H1 (cell line): ENCODE results near the gene MIS18A. TPM values are rescaled to one million over a fixed set of nuclear protein-coding genes. Genes with fewer than 3 reads are reported as not detected.

Source experiments
- CTCF ChIA-PET: fragments of 300-600 bp; sonication (Branson Sonifier 250); formaldehyde crosslinking; loops from one replicate; lab custom pipeline; 2021; ENCODE audit not compliant: partially characterized antibody; lab: Charles Lee
- POLR2A ChIA-PET: fragments of 300-600 bp; sonication (Branson Sonifier 250); formaldehyde crosslinking; loops from one replicate; lab custom pipeline; 2021; ENCODE audit warnings: inconsistent platforms; ENCODE audit not compliant: partially characterized antibody; lab: Charles Lee
- DNase-seq, 2 experiments: peaks; one replicate each; pipeline versions ENCODE4 v3.0.0 to v3.0.0-alpha.2; 2010 to 2022; ENCODE audit warnings: low spot score in 2 of 2, low read depth in 1 of 2, mixed read lengths in 1 of 2
- FAIRE-seq: peaks from 2 replicates; lab custom pipeline; 2011; peaks lifted over from hg19 to GRCh38; lab: Jason Lieb, UNC
- H2AFZ ChIP-seq: 2 replicates; pipeline ENCODE4 v1.8.1; 2012; ENCODE audit warnings: low read length, inconsistent platforms
- H2AK5ac ChIP-seq: 2 replicates; pipeline ENCODE4 v1.6.1; 2013; ENCODE audit warnings: low read depth, low read length
- H2BK120ac ChIP-seq: replicated peaks from 2 replicates; pipeline ENCODE3; 2013; ENCODE audit warnings: low read depth, low read length, inconsistent platforms
- H2BK12ac ChIP-seq: 2 replicates; pipeline ENCODE4 v1.6.1; 2013; ENCODE audit warnings: low read depth, low read length
- H2BK15ac ChIP-seq: 2 replicates; pipeline ENCODE4 v1.6.1; 2013; ENCODE audit warnings: low read length
- H2BK20ac ChIP-seq: 2 replicates; pipeline ENCODE4 v1.6.1; 2013; ENCODE audit warnings: low read length
- H2BK5ac ChIP-seq: 2 replicates; pipeline ENCODE4 v1.6.1; 2013; ENCODE audit warnings: low read depth, low read length
- H3K14ac ChIP-seq: 2 replicates; pipeline ENCODE4 v1.6.1; 2013; ENCODE audit warnings: inconsistent platforms; ENCODE audit not compliant: insufficient read length
- H3K18ac ChIP-seq: 2 replicates; pipeline ENCODE4 v1.6.1; 2013; ENCODE audit warnings: low read length; ENCODE audit errors: extremely low read depth
- H3K23ac ChIP-seq: 2 replicates; pipeline ENCODE4 v1.6.1; 2013; ENCODE audit warnings: inconsistent platforms; ENCODE audit not compliant: insufficient read length
- H3K23me2 ChIP-seq: 2 replicates; pipeline ENCODE4 v1.6.1; 2013; ENCODE audit warnings: low read depth, low read length
- H3K27ac ChIP-seq: 2 replicates; pipeline ENCODE4 v1.6.1; 2011; ENCODE audit warnings: low read depth, low read length, inconsistent platforms
- H3K27me3 ChIP-seq, 4 experiments: replicated peaks in 1 of 4; 1 replicate in 1 of 4; 2 replicates in 3 of 4; pipeline versions ENCODE4 v1.6.1 to v1.8.1; 2011 to 2013; ENCODE audit warnings: low read length in 3 of 4, mild to moderate bottlenecking in 3 of 4, inconsistent platforms in 2 of 4, mixed read lengths in 2 of 4, moderate library complexity in 1 of 4; ENCODE audit not compliant: control insufficient read depth in 3 of 4, insufficient read depth in 3 of 4; ENCODE audit errors: extremely low read depth in 1 of 4
- H3K36me3 ChIP-seq, 4 experiments: 2 replicates each; pipeline versions ENCODE4 v1.6.1 to v1.8.1; 2011 to 2013; ENCODE audit warnings: mild to moderate bottlenecking in 4 of 4, low read length in 3 of 4, moderate library complexity in 2 of 4, control low read depth in 1 of 4, inconsistent platforms in 1 of 4; ENCODE audit not compliant: insufficient read depth in 4 of 4, control insufficient read depth in 2 of 4
- H3K4ac ChIP-seq: replicated peaks from 2 replicates; pipeline ENCODE3; 2013; ENCODE audit warnings: low read length, low read depth, mixed read lengths, inconsistent platforms; ENCODE audit not compliant: insufficient read length
- H3K4me1 ChIP-seq, 4 experiments: replicated peaks in 1 of 4; 1 replicate in 1 of 4; 2 replicates in 3 of 4; pipeline versions ENCODE4 v1.6.1 to v1.8.1; 2011 to 2013; ENCODE audit warnings: low read length in 3 of 4, inconsistent platforms in 2 of 4, mixed read lengths in 1 of 4; ENCODE audit not compliant: insufficient read depth in 4 of 4, control insufficient read depth in 3 of 4
- H3K4me2 ChIP-seq, 2 experiments: 2 replicates each; pipeline versions ENCODE4 v1.6.1 to v1.8.1; 2011 to 2013; ENCODE audit warnings: low read depth in 2 of 2, low read length in 2 of 2, control low read depth in 1 of 2, inconsistent platforms in 1 of 2, mild to moderate bottlenecking in 1 of 2; ENCODE audit not compliant: insufficient read depth in 1 of 2
- H3K4me3 ChIP-seq, 4 experiments: fragments of 200-600, 300-600 bp in 1 of 4; sonication (generic), shearing (Covaris generic), sonication (Bioruptor Twin) in 1 of 4; 2 replicates each; pipeline versions ENCODE4 v1.5.1 to v1.8.1; 2011 to 2016; ENCODE audit warnings: low read length in 4 of 4, low read depth in 3 of 4, control low read depth in 2 of 4, inconsistent platforms in 2 of 4, mild to moderate bottlenecking in 2 of 4, mixed read lengths in 1 of 4, moderate library complexity in 1 of 4; ENCODE audit not compliant: insufficient read depth in 2 of 4; ENCODE audit errors: extremely low read depth in 1 of 4
- H3K56ac ChIP-seq: replicated peaks from 2 replicates; pipeline ENCODE3; 2013; ENCODE audit warnings: low read depth, mild to moderate bottlenecking, mixed read lengths, low read length, inconsistent platforms; ENCODE audit not compliant: insufficient read length
- H3K79me1 ChIP-seq: 2 replicates; pipeline ENCODE4 v1.6.1; 2013; ENCODE audit warnings: low read depth, low read length, control low read depth
- H3K79me2 ChIP-seq, 2 experiments: 2 replicates each; pipeline versions ENCODE4 v1.6.1 to v1.8.1; 2012 to 2013; ENCODE audit warnings: low read length in 2 of 2, mild to moderate bottlenecking in 2 of 2, inconsistent platforms in 1 of 2; ENCODE audit not compliant: insufficient read depth in 2 of 2, control insufficient read depth in 1 of 2
- H3K9ac ChIP-seq, 4 experiments: replicated peaks in 1 of 4; 1 replicate in 1 of 4; 2 replicates in 3 of 4; pipeline versions ENCODE4 v1.6.1 to v1.8.1; 2011 to 2013; ENCODE audit warnings: low read depth in 3 of 4, low read length in 3 of 4, control low read depth in 2 of 4, mild to moderate bottlenecking in 2 of 4, moderate library complexity in 2 of 4, inconsistent platforms in 1 of 4; ENCODE audit errors: extremely low read depth in 1 of 4
- H3K9me3 ChIP-seq, 2 experiments: 2 replicates each; pipeline versions ENCODE4 v1.6.1 to v1.8.1; 2012 to 2013; ENCODE audit warnings: mild to moderate bottlenecking in 2 of 2, moderate library complexity in 2 of 2, control low read depth in 1 of 2, inconsistent platforms in 1 of 2, low read depth in 1 of 2, low read length in 1 of 2, mixed read lengths in 1 of 2; ENCODE audit not compliant: insufficient read depth in 2 of 2
- H4K20me1 ChIP-seq, 2 experiments: replicated peaks in 1 of 2; 2 replicates each; pipeline versions ENCODE3 to v1.8.1; 2011 to 2013; ENCODE audit warnings: inconsistent platforms in 2 of 2, low read length in 2 of 2, mild to moderate bottlenecking in 1 of 2; ENCODE audit not compliant: insufficient read depth in 2 of 2, control insufficient read depth in 1 of 2
- H4K5ac ChIP-seq: 2 replicates; pipeline ENCODE4 v1.6.1; 2013; ENCODE audit warnings: low read length, low read depth, mixed read lengths, inconsistent platforms; ENCODE audit not compliant: insufficient read length
- H4K8ac ChIP-seq: 2 replicates; pipeline ENCODE4 v1.8.0; 2013; ENCODE audit warnings: mild to moderate bottlenecking, moderate library complexity, low read length, inconsistent platforms; ENCODE audit not compliant: insufficient read depth; ENCODE audit errors: extremely low read depth
- H4K91ac ChIP-seq: replicated peaks from 2 replicates; pipeline ENCODE3; 2013; ENCODE audit warnings: low read length, mixed read lengths, inconsistent platforms; ENCODE audit not compliant: insufficient read length
- BACH1 ChIP-seq: IDR thresholded peaks from 2 replicates; pipeline ENCODE4 v1.6.1; 2012; ENCODE audit warnings: low read length, improper control_type of control experiment
- BRCA1 ChIP-seq: IDR thresholded peaks from 2 replicates; pipeline ENCODE4 v1.6.1; 2012; ENCODE audit warnings: low read depth, low read length, improper control_type of control experiment
- CHD1 ChIP-seq: IDR thresholded peaks from 2 replicates; pipeline ENCODE4 v1.6.1; 2012; ENCODE audit warnings: low read depth, low read length, improper control_type of control experiment
- KDM4A ChIP-seq: IDR thresholded peaks from one replicate; pipeline ENCODE4 v1.7.1; 2012; ENCODE audit warnings: low read depth, mild to moderate bottlenecking, moderate library complexity, low read length, inconsistent platforms; ENCODE audit not compliant: severe bottlenecking
- NANOG ChIP-seq: IDR thresholded peaks from 2 replicates; pipeline ENCODE4 v1.6.1; 2011; ENCODE audit warnings: low read length, low read depth, mild to moderate bottlenecking, inconsistent platforms; ENCODE audit not compliant: insufficient read depth, poor library complexity, severe bottlenecking
- RBBP5 ChIP-seq: IDR thresholded peaks from 2 replicates; pipeline ENCODE4 v1.7.1; 2012; ENCODE audit warnings: low read depth, mild to moderate bottlenecking, inconsistent platforms, low read length, moderate library complexity, borderline replicate concordance
- SAP30 ChIP-seq: fragments of 300-600 bp; sonication (generic); IDR thresholded peaks from 2 replicates; pipeline ENCODE4 v1.7.1; 2012; ENCODE audit warnings: low read length, moderate library complexity, mild to moderate bottlenecking, inconsistent platforms; ENCODE audit not compliant: insufficient read depth, insufficient replicate concordance
- SIN3A ChIP-seq, 2 experiments: IDR thresholded peaks in 1 of 2; conservative IDR thresholded peaks in 1 of 2; 2 replicates each; pipeline ENCODE4 v1.6.1; 2011 to 2012; ENCODE audit warnings: low read length in 2 of 2, improper control_type of control experiment in 1 of 2, low read depth in 1 of 2, mild to moderate bottlenecking in 1 of 2
- SIRT6 ChIP-seq: IDR thresholded peaks from one replicate; pipeline ENCODE4 v1.7.1; 2012; ENCODE audit warnings: low read length, inconsistent platforms
- SP2 ChIP-seq: IDR thresholded peaks from 2 replicates; pipeline ENCODE4 v1.6.1; 2012; ENCODE audit warnings: mild to moderate bottlenecking, low read length, inconsistent platforms
- TAF7 ChIP-seq: optimal IDR thresholded peaks from 2 replicates; pipeline ENCODE3; 2011; ENCODE audit warnings: low read depth, mild to moderate bottlenecking, inconsistent platforms, low read length, moderate library complexity, borderline replicate concordance
- TEAD4 ChIP-seq: IDR thresholded peaks from 2 replicates; pipeline ENCODE4 v1.6.1; 2012; ENCODE audit warnings: low read depth, low read length, inconsistent platforms, mixed read lengths
- USF2 ChIP-seq: IDR thresholded peaks from 2 replicates; pipeline ENCODE4 v1.6.1; 2011; ENCODE audit warnings: low read length, improper control_type of control experiment
- WGBS, 2 experiments: shearing (Covaris generic) in 1 of 2; methylation state at CpG; one replicate each; pipeline versions ENCODE4 v1.1.6 to v1.1.7; 2013 to 2015; ENCODE audit warnings: low lambda C conversion rate in 2 of 2, mixed read lengths in 2 of 2, inconsistent platforms in 1 of 2, low coverage in 1 of 2, missing lambda C conversion rate in 1 of 2; ENCODE audit not compliant: insufficient replicate concordance in 2 of 2, insufficient coverage in 1 of 2, insufficient read length in 1 of 2; ENCODE audit errors: extremely low coverage in 1 of 2, missing lambda C conversion rate in 1 of 2; 5-methylcytosine and 5-hydroxymethylcytosine counted together
- polyA plus RNA-seq, 7 experiments: library from polyadenylated mRNA; depleted of rRNA in 3 of 7; stranded (reverse) in 5 of 7; unstranded in 2 of 7; fragments of >200 nt in 5 of 7; fragments of 200-250 nt in 2 of 7; gene quantifications; 1 replicate in 5 of 7; 2 replicates in 1 of 7; 4 replicates in 1 of 7; pipeline versions ENCODE4 v1.2.1 to v1.2.3, GENCODE V29; 2011 to 2013; ENCODE audit warnings: missing spikeins in 2 of 7, mixed read lengths in 2 of 7
- total RNA-seq: library from RNA; stranded (reverse); fragmentation: NEBNext Ultra II Directional; extraction: Animal tissue kit (Norgen Biotek cat#: 25700); gene quantifications from 2 replicates; pipeline ENCODE4 v1.2.1, GENCODE V29; 2021

Gene MIS18A
- total and polyA plus RNA-seq, 2 of the 8 experiments (the other 6 are each of a cell fraction or from before 2014, with no cell fraction given) = 28.9 to 53.0 TPM

- Histone ChIP-seq H2BK20ac (no peak overlapping the region), H2BK5ac (no peak overlapping the region), H3K27ac (no peak overlapping the region), H4K20me1 (peaks cover 2 to 6% of the 10 kb centered on the region in 2 experiments), H4K91ac (no peak overlapping the region), H3K23me2 (no peaks in the 10 kb centered on the region; the same call in 1 of the 2 replicates), H3K9me3 (peaks cover 0 to 3% of the 10 kb centered on the region in 2 experiments; a peak in 1 of 4 replicates), H2AK5ac (no peak overlapping the region), H3K56ac (no peak overlapping the region), H3K4ac (no peak overlapping the region), H2BK120ac (no peak overlapping the region), H3K27me3 (no peaks in the 10 kb centered on the region), H3K9ac (no peak overlapping the region), H2BK15ac (no peak overlapping the region), H3K79me2 (no peaks in the 10 kb centered on the region), H3K4me2 (no peak overlapping the region), H4K8ac (no peak overlapping the region), H4K5ac (no peak overlapping the region), H2BK12ac (no peak overlapping the region), H3K4me1 (peaks cover 0 to 7% (median 4%) of the 10 kb centered on the region in 4 experiments; a peak in 5 of 7 replicates), H3K23ac (no peak overlapping the region), H3K4me3 (no peak overlapping the region), H3K18ac (no peak overlapping the region), H3K14ac (no peak overlapping the region), H2AFZ (no peak overlapping the region), H3K79me1 (no peaks in the 10 kb centered on the region), H3K36me3 (peaks cover 0 to 3% (median 0%) of the 10 kb centered on the region in 4 experiments; a peak in 1 of 8 replicates)
- DNase-seq = no peak
- POLR2A ChIA-PET = no interaction called here
- CTCF ChIA-PET = no interaction called here
- FAIRE-seq = no peak
- WGBS, 2 experiments = 89% methylated on average over 2 of the region's 2 CpGs; no CpG with 5 or more reads in 1 of the 2 experiments
- TF ChIP-seq SP2 (no peak), TAF7 (no peak), SAP30 (no peak), SIRT6 (no peak), SIN3A (conservative IDR thresholded peaks at IDR 0.05 in 1 of 2, IDR thresholded peaks at IDR 0.05 in 1 of 2; ENCODE audit: low read depth in 1 of 2, low read length in 2 of 2) (no peak), TEAD4 (no peak), RBBP5 (no peak), USF2 (no peak), CHD1 (no peak), BACH1 (no peak), NANOG (no peak), BRCA1 (no peak), KDM4A (no peak)
Measured at GRCh38 chr21:32301596-32301995, 22.7 kb upstream of the MIS18A start.
